COLO668 (cell line): Measurements from ENCODE around the gene GNAZ.

ENCODE experiments used
- DNase-seq: peaks from one replicate; lab custom pipeline; 2025; ENCODE audit not compliant: unreplicated experiment; lab: John Stamatoyannopoulos, UW

Gene GNAZ

DNA sequence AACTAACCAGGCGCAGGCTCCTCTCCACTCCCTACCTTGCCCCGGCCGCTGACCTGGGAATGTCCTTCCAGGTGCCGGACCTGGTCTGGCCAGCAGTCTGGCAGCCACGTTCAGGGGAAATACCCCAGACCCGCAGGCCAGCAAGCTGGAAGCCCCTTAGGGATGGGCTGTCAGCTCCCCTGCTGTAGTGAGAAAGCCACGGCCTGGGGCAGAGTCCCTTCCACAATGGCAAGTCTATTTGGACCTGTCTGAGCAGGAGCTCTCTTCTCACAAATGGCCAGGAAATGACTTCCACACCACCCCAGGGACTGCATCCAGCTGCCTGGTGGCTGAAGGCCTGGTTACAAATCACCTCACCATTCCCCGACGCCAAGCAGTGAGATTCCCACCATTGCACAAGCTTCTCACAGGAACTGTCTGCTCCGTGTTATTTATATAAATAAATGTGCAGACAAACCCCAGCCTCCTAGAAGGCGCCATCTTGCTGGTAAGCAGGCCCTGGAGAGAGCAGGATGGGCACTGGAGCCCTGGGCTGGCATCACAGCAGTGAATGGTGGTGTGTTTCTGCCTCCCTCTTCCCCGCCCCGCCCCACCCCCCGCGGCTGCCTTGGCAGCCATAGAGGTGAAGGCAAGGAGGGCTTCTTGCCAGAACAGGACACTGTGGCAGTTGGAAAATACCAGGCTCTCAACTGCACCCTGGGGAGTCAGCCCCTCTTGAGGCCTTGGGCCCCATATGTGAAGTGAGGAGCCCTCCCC lies 47.8 kb downstream of the GNAZ start:
- DNase-seq, result no peak

DNA sequence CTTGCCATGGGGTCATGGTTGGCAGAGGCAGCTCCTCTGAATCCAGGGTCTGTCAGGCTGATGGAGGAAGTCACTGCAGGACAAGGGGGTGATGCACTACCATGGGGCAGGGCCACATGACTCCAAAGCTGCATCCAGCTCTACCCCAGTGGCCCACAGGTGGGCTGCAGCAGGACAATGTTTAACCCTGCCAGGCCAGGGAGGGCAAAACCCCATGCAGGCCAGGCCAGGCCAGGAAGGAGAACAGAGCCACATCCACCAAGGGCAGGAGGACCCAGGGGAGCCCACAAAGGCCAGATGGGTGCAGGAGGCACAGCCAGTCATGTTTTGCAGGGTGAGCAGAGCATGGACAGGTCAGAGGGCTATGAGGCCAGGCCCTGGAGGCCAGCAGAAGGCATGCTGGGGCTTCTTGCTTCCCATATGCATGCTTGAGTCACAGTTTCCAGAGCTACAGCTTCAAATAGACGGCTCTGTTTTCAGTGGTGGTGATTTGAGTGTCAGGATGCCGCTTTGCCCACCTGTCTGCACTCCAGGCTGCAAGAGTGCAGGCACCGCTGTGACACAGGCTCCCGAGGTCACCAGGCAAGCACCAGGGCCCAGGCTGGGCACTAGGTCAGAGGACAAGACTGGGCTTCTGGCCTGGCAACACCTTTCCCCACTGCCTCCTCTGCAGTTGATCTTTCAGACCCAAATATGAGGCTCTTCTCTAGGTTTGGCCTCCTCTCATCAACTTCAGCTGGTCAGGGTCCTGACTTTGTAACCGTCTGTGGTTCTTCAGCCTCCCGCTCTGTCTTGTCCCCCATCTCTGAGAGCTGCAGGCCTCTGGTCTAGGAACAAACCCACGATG lies 48.6 kb downstream of the GNAZ start:
- DNase-seq, result no peak

DNA sequence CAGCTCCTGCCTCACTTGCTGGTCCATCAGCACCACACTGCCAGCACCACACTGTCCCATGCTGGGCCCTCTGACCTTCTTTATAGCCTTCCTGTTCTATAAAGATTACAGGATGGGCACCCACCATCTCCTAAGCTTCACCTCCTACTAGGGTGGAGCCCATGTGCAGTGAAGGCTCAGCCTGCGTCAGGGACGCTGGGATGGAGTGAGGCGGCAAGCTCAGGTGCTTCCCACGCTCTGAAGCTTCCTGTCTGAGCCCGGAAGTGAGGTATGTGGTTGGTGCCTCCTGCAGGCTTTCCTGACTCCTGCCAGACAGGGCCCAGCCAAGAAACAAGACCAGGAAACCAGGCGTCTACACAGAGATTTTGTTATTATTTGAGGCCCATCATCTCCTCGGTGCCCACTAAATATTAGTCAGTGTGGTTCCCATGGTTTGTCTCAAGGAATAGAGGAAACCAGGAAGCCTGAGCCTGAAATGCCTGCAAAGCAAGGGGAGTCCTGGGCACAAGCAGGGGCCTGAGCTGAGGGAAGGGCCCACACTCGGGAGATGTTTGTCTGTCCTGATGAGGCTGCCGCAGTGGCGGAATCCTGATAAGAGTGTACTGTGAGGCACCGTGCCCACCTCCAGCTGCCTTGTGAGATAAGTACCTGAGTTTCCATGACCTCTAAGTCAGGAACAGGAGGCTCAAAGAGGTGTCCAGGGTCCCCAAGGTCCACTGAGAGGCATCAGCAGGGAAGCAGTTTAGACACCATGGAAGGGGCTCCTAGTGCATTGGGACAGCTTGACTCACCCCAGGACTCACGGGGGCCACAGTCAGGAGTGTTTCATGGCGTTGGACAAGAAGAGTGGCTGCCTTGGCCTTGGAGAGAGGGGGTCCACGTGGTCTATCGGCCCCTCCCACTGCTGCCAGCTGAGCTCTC lies 49.4 kb downstream of the GNAZ start:
- no peak for DNase-seq

DNA sequence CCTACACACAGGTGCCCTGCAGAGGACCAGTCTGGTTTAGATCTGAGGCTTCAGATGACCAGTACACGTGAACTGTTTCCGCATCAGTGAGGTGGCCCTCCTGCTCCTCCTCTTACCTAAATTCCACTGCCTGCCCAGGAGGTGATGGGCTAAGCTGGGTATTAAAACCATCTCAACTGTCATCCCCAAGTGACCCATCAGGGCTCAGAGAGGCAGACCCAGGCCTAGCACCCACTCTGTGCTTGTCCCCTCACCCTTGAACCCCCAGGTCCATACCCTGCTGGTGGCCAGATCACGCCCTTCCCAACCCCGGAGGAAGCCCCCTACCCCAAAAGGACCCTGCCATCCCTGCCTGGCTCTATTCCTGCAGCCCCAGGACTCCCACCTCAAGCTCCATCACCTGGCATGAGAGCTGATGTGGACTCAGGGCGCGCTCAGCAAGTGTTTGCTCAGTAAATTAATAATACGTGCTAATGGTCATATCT lies 50.1 kb downstream of the GNAZ start:
- DNase-seq, result no peak

DNA sequence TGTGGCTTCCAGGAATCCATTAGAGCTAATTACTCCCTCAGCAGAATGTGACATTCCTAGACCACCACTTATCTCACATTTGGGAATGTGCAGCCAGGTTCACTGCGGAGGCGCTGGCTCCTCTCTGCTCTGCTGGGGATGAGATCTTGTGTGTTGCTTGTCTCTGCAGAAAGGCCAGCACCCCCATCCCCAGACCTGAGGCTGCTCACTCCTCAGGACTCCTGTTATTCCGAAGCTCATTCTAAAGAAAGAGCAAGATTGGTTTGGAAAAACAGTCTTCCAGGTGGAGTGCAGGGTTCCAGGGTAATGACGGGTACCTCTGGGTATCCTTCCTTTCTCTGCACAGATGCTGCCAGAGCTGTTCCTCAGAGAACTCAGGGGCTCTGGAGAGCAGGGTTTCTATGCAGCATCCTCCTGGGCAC lies 50.7 kb downstream of the GNAZ start:
- no peak for DNase-seq

DNA sequence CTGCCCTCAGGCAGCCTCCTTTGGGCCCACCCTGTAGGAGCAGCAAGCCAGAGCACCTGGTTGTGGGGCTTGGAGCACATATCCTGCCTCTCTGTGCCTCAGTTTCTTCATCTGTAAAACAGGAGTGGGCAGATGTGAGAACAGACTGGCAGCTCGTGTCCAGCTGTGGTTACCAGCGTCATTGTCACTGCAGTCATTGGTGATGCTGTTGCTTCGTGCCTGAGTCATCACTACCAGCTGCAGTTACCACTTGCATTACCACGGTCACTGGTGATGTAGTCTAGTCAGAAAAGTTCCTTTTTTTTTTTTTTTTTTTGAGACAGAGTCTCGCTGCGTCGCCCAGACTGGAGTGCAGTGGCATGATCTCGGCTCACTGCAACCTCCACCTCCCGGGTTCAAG lies 51.1 kb downstream of the GNAZ start:
- no peak for DNase-seq

DNA sequence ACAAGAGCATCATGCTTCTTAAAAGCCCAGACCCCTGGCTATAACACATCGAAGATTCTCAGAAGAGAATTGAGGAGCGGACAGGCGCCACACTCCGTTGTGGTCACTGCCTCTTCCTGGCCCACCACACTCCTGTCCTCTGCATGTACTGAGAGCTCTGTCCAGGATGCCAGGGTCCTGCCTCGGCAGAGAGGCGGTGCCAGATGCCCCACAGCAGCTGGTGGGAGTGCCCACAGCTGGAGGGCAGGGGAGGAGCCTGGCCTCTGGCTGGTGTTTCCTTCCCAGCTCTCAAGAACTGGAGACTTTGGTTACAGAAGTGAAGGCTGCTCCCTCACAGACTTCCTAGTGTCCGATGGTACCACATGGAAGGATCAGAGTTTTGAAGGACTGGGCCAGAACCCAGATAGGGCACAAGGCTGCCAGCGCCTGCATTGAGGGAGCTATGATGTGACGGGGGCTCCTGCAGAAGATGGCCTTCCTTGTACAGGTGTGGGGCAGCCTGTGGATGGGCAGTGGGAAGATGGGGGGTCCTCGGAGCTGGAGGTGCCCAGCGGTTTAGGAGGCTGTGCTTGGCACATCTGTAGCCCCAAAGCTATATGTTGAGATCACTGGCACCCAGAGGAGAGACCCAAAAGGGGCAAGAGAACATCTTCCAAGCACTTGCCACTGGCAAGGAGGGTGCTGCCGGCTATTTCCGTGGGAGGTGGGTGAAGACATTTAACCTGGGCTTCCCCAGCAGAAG lies 52.1 kb downstream of the GNAZ start:
- no peak for DNase-seq

DNA sequence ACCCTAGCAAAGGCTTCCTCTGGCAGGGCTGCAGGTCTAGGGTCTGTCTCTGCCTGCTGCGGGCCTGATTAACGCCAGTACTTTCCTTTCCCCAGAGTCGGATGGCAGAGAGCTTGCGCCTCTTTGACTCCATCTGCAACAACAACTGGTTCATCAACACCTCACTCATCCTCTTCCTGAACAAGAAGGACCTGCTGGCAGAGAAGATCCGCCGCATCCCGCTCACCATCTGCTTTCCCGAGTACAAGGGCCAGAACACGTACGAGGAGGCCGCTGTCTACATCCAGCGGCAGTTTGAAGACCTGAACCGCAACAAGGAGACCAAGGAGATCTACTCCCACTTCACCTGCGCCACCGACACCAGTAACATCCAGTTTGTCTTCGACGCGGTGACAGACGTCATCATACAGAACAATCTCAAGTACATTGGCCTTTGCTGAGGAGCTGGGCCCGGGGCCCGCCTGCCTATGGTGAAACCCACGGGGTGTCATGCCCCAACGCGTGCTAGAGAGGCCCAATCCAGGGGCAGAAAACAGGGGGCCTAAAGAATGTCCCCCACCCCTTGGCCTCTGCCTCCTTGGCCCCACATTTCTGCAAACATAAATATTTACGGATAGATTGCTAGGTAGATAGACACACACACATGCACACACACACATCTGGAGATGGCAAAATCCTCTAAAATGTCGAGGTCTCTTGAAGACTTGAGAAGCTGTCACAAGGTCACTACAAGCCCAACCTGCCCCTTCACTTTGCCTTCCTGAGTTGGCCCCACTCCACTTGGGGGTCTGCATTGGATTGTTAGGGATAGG lies 52.9 kb downstream of the GNAZ start:
- DNase-seq, result no peak

DNA sequence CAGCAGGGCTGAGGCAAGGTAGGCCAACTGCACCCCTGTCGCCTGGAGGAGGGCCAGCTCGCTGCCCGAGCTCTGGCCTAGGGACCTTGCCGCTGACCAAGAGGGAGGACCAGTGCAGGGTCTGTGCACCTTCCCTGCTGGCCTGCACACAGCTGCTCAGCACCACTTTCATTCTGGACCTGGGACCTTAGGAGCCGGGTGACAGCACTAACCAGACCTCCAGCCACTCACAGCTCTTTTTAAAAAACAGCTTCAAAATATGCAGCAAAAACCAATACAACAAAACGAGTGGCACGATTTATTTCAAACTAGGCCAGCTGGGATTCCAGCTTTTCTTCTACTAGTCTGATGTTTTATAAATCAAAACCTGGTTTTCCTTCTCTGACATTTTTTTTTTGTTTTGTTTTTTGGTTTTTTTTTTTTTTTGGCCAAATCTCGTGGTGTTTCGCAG lies 53.5 kb downstream of the GNAZ start:
- DNase-seq, result no peak

DNA sequence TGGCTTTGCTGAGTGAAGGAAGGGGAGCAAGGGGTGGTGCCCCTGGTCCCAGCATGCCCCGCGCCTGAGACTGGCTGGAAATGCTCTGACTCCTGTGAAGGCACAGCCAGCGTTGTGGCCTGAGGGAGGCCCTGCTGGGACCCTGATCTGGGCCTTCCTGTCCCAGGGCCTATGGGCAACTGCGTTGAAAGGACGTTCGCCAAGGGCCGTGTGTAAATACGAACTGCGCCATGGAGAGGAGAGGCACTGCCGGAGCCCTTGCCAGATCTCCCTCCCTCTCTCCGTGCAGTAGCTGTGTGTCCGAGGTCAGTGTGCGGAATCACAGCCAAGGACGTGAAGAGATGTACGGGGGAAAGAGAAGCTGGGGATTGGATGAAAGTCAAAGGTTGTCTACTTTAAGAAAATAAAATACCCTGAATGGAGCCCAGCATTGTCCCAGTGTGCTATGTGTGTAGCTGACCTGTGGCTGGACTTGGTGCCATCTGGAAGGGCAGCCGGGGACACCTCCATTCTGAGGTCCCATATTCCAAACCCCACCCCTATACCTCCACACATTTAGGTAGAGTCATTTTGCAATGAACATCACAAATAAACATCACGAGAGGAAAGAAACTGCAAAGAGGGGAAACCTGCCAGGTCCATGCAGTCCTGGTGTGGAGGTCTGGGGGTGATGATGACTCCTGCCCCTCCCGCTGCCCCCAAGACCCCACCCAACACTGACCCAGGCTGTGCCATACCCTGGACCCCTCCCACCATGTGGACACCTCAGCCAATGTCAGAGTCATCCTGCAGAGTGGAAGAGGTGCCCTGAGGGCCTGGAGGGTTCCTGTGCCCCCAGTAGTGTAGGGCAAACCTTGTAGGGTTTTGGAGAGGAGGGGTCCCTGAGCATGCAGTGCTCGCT lies 54.5 kb downstream of the GNAZ start:
- DNase-seq, result no peak

DNA sequence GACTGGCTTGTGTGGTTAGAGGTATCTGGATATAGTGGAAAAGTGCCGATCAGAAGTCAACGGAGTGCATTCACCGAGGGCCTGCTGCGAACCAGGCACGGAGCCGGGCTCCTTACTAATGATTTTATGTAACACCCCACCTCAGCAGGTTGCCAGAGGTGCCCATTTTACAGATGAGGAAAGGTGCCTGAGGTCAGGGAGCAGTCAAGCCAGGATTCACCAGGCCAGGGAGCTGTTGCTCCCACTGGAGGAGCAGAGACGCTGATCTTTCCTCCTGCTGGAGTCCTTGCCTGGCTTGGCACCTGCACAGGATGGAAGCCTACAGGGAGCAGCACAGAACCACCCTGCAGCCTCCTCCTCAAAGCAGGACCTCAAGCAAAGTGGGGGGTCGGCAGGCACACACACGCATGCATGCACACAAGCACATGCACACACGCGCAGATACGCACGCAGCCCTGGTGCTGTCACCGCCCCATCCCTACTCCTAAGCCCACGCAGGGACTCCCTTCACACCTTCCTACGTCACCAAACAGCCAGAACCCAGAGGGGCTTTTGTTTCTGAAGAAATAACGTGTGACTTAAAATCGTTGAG lies 55.3 kb downstream of the GNAZ start:
- no peak for DNase-seq

DNA sequence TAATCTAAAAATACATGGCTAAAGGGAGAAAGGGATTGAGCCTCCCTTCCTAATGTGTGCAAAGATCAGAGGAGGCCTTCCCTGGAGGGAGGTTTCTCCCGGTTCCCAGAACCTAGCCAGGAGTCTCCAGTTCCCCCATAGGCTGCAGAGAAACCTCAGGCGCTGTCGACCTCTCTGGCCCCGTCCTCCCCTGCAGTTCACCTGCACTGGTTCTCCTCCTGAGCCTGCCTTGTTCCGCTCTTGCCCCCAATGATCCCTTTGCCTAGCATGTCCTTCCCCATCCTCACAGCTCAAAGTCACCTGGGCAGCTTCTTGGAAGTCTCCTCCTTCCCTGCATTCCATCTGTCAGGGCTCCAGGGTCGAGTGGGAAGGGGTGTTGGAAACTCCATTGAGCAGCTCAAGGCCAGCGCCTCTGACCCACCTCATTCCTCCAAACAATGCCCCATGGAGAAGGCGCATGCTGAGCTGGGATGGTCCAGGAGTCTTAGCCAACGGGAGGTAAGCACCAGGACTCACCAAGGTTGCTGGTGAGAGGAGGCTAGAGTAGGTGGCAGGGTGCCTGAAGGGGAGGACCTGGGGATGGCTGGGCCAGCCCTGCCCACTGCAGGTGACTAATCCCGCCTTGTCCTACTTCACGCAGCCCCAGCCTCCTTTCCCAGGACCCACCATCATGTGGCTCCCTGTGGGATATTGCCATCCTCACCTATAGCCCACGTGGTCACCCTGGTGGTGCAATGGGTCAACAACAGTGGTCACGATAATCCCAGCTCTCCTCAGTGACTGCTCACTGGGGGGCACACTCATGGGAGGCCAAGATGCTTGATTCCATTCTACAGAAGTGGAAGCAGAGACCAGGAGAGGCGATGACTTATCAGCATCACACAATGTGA lies 56.1 kb downstream of the GNAZ start:
- DNase-seq, result no peak

DNA sequence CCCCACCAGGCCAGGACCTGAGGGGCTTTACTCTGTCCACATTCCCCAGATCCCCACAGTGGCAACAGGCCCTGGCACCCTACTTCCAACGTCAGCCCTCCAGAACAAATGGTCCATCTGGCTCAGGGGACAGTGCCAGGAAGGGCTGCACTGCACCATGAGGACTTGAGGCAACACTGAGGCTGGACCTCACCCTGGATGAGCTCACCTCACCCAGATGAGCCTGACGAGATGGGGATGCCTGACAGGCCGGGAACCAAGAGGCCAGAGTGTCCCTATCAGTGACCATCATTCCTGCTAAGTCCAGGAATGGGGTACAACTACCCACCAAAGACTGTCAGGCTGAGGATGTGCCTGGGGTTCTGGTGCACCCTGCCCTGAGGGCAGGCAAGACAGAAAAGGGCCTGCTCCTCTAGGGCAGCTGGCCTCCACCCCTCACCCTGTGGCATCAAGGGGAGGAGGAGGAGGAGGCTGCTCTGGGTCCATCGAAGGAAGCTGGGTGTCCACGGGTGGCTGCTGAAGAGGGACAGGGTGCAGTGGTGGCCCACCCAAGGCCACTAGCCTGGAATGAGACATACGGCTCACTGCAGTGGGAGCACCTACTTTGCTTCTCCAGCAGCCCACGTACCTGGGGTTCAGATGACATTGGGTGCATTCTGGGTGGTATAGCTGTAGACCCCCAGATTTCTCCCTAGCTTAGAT lies 56.9 kb downstream of the GNAZ start:
- DNase-seq, result no peak

DNA sequence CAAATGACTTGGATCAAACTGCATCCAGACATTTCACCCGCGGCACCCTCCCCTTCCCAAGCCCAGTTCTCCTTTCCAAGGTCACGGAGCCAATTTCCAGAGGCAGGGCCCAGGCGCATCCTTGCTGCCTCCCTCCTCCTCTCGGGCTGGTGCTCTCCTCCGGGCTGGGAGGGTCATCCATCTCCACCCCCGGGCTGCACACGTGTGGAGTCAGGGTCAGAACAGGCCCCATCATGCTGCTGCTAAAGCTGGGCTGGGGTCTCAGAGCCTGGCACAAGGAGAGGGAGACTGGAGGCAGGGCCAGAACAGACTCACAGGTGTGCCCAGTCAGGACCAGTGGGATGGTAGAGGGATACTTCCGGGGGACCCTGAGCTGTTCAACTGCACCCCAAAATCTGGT lies 57.5 kb downstream of the GNAZ start:
- no peak for DNase-seq

DNA sequence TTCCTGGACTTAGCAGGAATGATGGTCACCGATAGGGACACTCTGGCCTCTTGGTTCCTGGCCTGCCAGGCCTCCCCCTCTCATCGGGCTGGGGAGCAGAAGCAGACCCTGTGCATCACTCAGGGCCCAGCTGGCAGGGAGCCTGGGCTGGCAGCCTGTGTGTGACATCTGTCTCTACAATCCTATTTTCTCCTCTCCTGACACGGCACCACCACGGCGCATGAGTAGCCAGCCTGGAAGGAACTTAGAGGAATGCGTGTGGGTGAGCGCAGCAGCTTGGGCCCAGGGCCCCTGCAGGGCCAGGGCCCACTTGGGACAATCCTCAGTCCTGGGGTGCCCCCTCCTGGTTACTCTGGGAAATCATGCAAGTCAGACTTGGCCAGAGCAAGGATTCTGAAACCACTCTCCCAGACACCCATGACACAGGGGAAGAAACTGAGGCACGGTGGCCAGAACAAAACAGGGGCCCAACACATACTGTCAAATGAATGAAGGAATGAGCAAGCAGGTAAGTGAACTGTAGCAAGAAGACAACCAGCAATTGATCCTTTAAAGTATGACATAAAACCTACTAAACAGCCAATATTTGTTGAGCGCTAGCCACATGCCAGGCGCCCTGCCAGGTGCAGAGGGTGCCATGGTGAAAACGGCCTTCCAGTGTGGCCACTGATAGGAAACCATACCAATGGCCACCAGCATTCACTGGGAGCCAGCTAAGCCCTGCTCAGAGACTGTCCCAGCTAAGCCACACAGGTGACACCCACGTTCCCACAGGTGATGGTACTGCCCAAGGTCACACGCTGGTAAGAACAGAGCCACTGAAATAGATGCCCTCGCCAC lies 58.2 kb downstream of the GNAZ start:
- DNase-seq, result peak; percentile 70

DNA sequence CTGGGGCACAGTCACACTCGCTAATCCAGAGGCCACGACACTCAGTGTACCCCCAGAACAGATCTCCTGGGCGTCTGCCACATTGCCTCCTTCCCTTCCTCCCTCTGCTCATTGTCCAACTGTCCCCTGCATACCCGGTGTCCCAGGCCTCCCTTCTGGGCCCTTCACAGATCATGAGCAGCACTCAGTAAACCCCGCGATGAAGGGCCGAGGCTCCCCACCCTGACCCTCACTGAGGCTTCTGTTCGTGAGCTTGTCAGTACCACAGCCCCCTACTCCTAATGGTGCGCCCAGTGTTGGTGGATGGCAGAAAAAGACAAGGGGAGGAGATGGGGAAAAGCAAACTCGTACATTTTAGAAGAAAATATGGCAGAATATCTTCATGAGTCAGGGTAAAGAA lies 58.8 kb downstream of the GNAZ start:
- no peak for DNase-seq
